ENCODE results near the gene CELF3. TPM values are rescaled to one million over a fixed set of nuclear protein-coding genes. Genes with fewer than 3 reads are reported as not detected.

The CELF3 gene
- total RNA-seq, 1 experiment from 2014 or later, result 0.42 TPM

- no peak overlapping the region for H3K27ac Mint-ChIP-seq
- no peaks in the 10 kb centered on the region for H3K4me1 Mint-ChIP-seq
- no peaks in the 10 kb centered on the region for H3K9me3 Mint-ChIP-seq
- CTCF ChIA-PET, result no interaction called here
- no peak overlapping the region for H3K4me3 Mint-ChIP-seq
- TF ChIP-seq ETV6 (CRISPR knock-in tag; IDR thresholded peaks at IDR 0.05) (no peak), SMAD3 (CRISPR knock-in tag; IDR thresholded peaks at IDR 0.05; ENCODE audit: borderline replicate concordance) (no peak), NFATC4 (CRISPR knock-in tag; IDR thresholded peaks at IDR 0.05) (no peak), ZMAT4 (CRISPR knock-in tag; IDR thresholded peaks at IDR 0.05) (no peak), KAT7 (CRISPR knock-in tag; IDR thresholded peaks at IDR 0.05; ENCODE audit: borderline replicate concordance) (no peak), IRF2 (CRISPR knock-in tag; IDR thresholded peaks at IDR 0.05; ENCODE audit: borderline replicate concordance, low read depth) (no peak), CREM (CRISPR knock-in tag; IDR thresholded peaks at IDR 0.05) (no peak), CREB1 (CRISPR knock-in tag; IDR thresholded peaks at IDR 0.05) (no peak), FOXJ3 (CRISPR knock-in tag; IDR thresholded peaks at IDR 0.05; ENCODE audit: borderline replicate concordance) (no peak), HMGA2 (CRISPR knock-in tag; IDR thresholded peaks at IDR 0.05) (no peak), ZNF423 (CRISPR knock-in tag; IDR thresholded peaks at IDR 0.05) (no peak), ZNF416 (CRISPR knock-in tag; IDR thresholded peaks at IDR 0.05) (no peak)
- TF ChIP-seq, protein P1, sequence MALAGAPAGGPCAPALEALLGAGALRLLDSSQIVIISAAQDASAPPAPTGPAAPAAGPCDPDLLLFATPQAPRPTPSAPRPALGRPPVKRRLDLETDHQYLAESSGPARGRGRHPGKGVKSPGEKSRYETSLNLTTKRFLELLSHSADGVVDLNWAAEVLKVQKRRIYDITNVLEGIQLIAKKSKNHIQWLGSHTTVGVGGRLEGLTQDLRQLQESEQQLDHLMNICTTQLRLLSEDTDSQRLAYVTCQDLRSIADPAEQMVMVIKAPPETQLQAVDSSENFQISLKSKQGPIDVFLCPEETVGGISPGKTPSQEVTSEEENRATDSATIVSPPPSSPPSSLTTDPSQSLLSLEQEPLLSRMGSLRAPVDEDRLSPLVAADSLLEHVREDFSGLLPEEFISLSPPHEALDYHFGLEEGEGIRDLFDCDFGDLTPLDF (CRISPR knock-in tag; IDR thresholded peaks at IDR 0.05), result no peak
- TF ChIP-seq, protein P2, sequence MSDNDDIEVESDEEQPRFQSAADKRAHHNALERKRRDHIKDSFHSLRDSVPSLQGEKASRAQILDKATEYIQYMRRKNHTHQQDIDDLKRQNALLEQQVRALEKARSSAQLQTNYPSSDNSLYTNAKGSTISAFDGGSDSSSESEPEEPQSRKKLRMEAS (CRISPR knock-in tag; IDR thresholded peaks at IDR 0.05), result no peak
- TF ChIP-seq, protein P3, sequence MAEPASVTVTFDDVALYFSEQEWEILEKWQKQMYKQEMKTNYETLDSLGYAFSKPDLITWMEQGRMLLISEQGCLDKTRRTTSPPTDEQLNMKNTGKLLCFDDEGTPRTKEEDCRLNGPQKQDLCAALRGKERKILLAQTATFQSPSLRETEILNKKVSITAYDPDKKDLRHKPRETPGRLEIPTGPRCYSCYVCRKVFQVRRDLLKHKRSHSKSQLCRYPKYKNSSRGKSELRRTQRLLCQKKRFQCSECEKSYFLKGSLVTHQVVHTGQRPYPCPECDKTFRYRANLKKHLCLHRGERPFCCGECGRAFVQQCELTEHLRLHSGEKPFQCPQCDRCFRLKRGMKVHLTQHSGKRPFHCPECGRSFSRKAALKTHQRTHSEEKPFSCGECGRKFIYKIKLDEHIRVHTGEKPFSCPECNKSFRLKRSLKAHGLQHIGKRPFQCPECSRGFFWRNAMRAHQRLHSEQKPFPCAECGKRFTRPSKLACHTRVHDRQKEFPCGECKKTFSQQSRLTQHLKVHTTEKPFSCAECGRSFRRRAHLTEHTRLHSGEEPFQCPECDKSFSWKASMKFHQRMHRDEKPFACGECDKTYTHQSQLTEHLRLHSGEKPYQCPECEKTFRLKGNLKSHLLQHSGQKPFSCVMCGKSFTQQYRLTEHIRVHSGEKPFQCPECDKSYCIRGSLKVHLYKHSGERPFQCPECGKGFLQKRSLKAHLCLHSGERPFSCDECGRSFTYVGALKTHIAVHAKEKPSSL (CRISPR knock-in tag; conservative IDR thresholded peaks at IDR 0.05), result no peak
- TF ChIP-seq, protein P4, sequence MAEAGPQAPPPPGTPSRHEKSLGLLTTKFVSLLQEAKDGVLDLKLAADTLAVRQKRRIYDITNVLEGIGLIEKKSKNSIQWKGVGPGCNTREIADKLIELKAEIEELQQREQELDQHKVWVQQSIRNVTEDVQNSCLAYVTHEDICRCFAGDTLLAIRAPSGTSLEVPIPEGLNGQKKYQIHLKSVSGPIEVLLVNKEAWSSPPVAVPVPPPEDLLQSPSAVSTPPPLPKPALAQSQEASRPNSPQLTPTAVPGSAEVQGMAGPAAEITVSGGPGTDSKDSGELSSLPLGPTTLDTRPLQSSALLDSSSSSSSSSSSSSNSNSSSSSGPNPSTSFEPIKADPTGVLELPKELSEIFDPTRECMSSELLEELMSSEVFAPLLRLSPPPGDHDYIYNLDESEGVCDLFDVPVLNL (CRISPR knock-in tag; IDR thresholded peaks at IDR 0.05; ENCODE audit: borderline replicate concordance, low read depth), result no peak
- TF ChIP-seq, protein P5, sequence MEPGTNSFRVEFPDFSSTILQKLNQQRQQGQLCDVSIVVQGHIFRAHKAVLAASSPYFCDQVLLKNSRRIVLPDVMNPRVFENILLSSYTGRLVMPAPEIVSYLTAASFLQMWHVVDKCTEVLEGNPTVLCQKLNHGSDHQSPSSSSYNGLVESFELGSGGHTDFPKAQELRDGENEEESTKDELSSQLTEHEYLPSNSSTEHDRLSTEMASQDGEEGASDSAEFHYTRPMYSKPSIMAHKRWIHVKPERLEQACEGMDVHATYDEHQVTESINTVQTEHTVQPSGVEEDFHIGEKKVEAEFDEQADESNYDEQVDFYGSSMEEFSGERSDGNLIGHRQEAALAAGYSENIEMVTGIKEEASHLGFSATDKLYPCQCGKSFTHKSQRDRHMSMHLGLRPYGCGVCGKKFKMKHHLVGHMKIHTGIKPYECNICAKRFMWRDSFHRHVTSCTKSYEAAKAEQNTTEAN (CRISPR knock-in tag; IDR thresholded peaks at IDR 0.05), result no peak
- H3K27me3 Mint-ChIP-seq (ENCODE audit: low read depth), result no peaks in the 10 kb centered on the region
- POLR2A ChIA-PET, result no interaction called here
- no peak for DNase-seq (ENCODE audit: low spot score)
- H3K36me3 Mint-ChIP-seq, result peaks cover 18% of the 10 kb centered on the region
- no peak for ATAC-seq
These were observed 12.8 kb downstream of the CELF3 start for GRCh38 chr1:151703813-151704212.

DNA sequence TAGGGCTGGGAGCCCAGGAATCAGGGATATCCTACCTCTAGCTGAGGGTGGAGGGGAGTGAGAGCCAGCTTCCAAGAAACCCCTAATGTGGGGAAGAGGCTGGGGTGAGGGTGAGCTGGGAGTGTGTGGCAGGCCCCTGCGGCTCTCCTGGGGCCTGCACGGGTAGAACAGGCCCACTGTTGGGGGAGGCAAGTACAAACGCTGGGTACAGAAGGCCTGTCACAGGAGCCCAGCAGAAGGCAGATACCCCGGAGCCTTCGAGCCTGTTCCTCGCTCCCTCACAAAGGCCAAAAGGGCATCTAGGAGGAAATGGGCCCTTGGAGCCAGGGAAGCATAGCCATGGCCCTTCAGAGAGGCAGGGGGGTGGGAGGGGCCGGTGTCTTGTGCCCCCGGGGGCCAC lies 13.7 kb downstream of the CELF3 start:
- ATAC-seq (no peak; the same call in 1 of the 2 replicates), DNase-seq (ENCODE audit: low spot score) (no peak)
- no peak overlapping the region for H3K4me3 Mint-ChIP-seq
- no peaks in the 10 kb centered on the region for H3K9me3 Mint-ChIP-seq
- ChIA-PET POLR2A (no interaction called here), CTCF (no interaction called here)
- no peaks in the 10 kb centered on the region for H3K4me1 Mint-ChIP-seq
- no peaks in the 10 kb centered on the region for H3K27me3 Mint-ChIP-seq (ENCODE audit: low read depth)
- H3K36me3 Mint-ChIP-seq, result peaks cover 18% of the 10 kb centered on the region
- peak overlapping the region; percentile 13 for H3K27ac Mint-ChIP-seq
- TF ChIP-seq SMAD3 (CRISPR knock-in tag; IDR thresholded peaks at IDR 0.05; ENCODE audit: borderline replicate concordance) (no peak), OVOL2 (CRISPR knock-in tag; IDR thresholded peaks at IDR 0.05; ENCODE audit: borderline replicate concordance) (no peak), IRF2 (CRISPR knock-in tag; IDR thresholded peaks at IDR 0.05; ENCODE audit: borderline replicate concordance, low read depth) (no peak), KAT7 (CRISPR knock-in tag; IDR thresholded peaks at IDR 0.05; ENCODE audit: borderline replicate concordance) (no peak), CBFB (CRISPR knock-in tag; IDR thresholded peaks at IDR 0.05; ENCODE audit: low read depth) (no peak), FOXP1 (CRISPR knock-in tag; IDR thresholded peaks at IDR 0.05; ENCODE audit: borderline replicate concordance) (no peak), TEAD4 (CRISPR knock-in tag; IDR thresholded peaks at IDR 0.05) (no peak), JUN (CRISPR knock-in tag; IDR thresholded peaks at IDR 0.05) (no peak), ZNF263 (CRISPR knock-in tag; IDR thresholded peaks at IDR 0.05; ENCODE audit: low read depth) (no peak), USF2 (CRISPR knock-in tag; IDR thresholded peaks at IDR 0.05) (no peak)
- TF ChIP-seq, protein P6, sequence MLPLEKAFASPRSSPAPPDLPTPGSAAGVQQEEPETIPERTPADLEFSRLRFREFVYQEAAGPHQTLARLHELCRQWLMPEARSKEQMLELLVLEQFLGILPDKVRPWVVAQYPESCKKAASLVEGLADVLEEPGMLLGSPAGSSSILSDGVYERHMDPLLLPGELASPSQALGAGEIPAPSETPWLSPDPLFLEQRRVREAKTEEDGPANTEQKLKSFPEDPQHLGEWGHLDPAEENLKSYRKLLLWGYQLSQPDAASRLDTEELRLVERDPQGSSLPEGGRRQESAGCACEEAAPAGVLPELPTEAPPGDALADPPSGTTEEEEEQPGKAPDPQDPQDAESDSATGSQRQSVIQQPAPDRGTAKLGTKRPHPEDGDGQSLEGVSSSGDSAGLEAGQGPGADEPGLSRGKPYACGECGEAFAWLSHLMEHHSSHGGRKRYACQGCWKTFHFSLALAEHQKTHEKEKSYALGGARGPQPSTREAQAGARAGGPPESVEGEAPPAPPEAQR (CRISPR knock-in tag; IDR thresholded peaks at IDR 0.05), result no peak
